HEK293 (cell line): Measurements from ENCODE around the gene CNST.

Experiments used
- CTCF ChIA-PET: fragments of 350-600 bp; formaldehyde crosslinking; extraction: SDS; loops from one replicate; lab custom pipeline; 2021; ENCODE audit warnings: antibody characterized with exemption; lab: Yijun Ruan, JAX
- POLR2A ChIA-PET: fragments of 300-600 bp; formaldehyde crosslinking; extraction: SDS; loops from one replicate; lab custom pipeline; 2020; ENCODE audit warnings: antibody characterized with exemption, inconsistent platforms; lab: Yijun Ruan, JAX
- H3K27ac ChIP-seq: fragments of 200-500 bp; sonication (Bioruptor generic); 2 replicates; pipeline ENCODE4 v1.5.1; 2014; ENCODE audit warnings: low read depth, low read length, control low read depth, inconsistent platforms; ENCODE audit errors: extremely low read depth
- H3K36me3 ChIP-seq, 2 experiments: fragments of 200-500 bp in 1 of 2; sonication (Bioruptor generic) in 1 of 2; 1 replicate in 1 of 2; 2 replicates in 1 of 2; pipeline ENCODE4 v1.5.1; 2014 to 2017; ENCODE audit warnings: inconsistent platforms in 2 of 2, low read length in 2 of 2; ENCODE audit not compliant: control insufficient read depth in 2 of 2, insufficient read depth in 1 of 2
- H3K4me1 ChIP-seq: fragments of 200-500 bp; sonication (Bioruptor generic); 2 replicates; pipeline ENCODE4 v1.5.1; 2014; ENCODE audit warnings: mild to moderate bottlenecking, low read length, inconsistent platforms; ENCODE audit not compliant: control insufficient read depth, insufficient read depth
- H3K4me3 ChIP-seq: 2 replicates; pipeline ENCODE4 v1.5.1; 2011; ENCODE audit warnings: low read depth, mild to moderate bottlenecking, control low read depth, low read length, moderate library complexity
- H3K9me3 ChIP-seq: fragments of 200-500 bp; sonication (Bioruptor generic); 2 replicates; pipeline ENCODE4 v1.5.1; 2014; ENCODE audit warnings: low read depth, low read length, inconsistent platforms; ENCODE audit not compliant: control insufficient read depth, insufficient read depth
- GLI2 ChIP-seq: fragments of 450-650 bp; formaldehyde crosslinking; IDR thresholded peaks from 2 replicates; pipeline ENCODE4; 2017; ENCODE audit warnings: missing biosample characterization, missing genetic modification characterization, low read depth, borderline replicate concordance
- KLF10 ChIP-seq: fragments of 450-650 bp; IDR thresholded peaks from 2 replicates; pipeline ENCODE4 v1.5.1; 2018; ENCODE audit warnings: missing biosample characterization, mild to moderate bottlenecking, missing genetic modification characterization
- KLF9 ChIP-seq: fragments of 450-650 bp; formaldehyde crosslinking; IDR thresholded peaks from 2 replicates; pipeline ENCODE4 v1.5.1; 2016; ENCODE audit warnings: missing biosample characterization, missing genetic modification characterization, low read depth
- SCRT1 ChIP-seq: fragments of 450-650 bp; formaldehyde crosslinking; IDR thresholded peaks from 2 replicates; pipeline ENCODE4 v1.5.1; 2016; ENCODE audit warnings: missing biosample characterization, missing genetic modification characterization, borderline replicate concordance
- WT1 ChIP-seq: fragments of 450-650 bp; formaldehyde crosslinking; IDR thresholded peaks from 2 replicates; pipeline ENCODE4 v1.5.1; 2016; ENCODE audit warnings: missing biosample characterization, missing genetic modification characterization
- ZBTB7A ChIP-seq: fragments of 450-650 bp; formaldehyde crosslinking; IDR thresholded peaks from 2 replicates; pipeline ENCODE4 v1.5.1; 2016; ENCODE audit warnings: low read depth, missing biosample characterization, missing genetic modification characterization
- ZIC2 ChIP-seq: fragments of 450-650 bp; formaldehyde crosslinking; IDR thresholded peaks from 2 replicates; pipeline ENCODE4 v1.5.1; 2016; ENCODE audit warnings: missing biosample characterization, missing genetic modification characterization
- ZNF2 ChIP-seq: fragments of 450-650 bp; formaldehyde crosslinking; IDR thresholded peaks from 2 replicates; pipeline ENCODE4 v1.5.1; 2016; ENCODE audit warnings: missing biosample characterization, missing genetic modification characterization
- ZNF335 ChIP-seq: fragments of 450-650 bp; formaldehyde crosslinking; conservative IDR thresholded peaks from 2 replicates; pipeline ENCODE4 v1.5.1; 2016; ENCODE audit warnings: missing biosample characterization, missing genetic modification characterization
- ZNF473 ChIP-seq: fragments of 450-650 bp; formaldehyde crosslinking; IDR thresholded peaks from 2 replicates; pipeline ENCODE4 v1.5.1; 2017; ENCODE audit warnings: missing biosample characterization, missing genetic modification characterization
- ZNF548 ChIP-seq: fragments of 450-650 bp; formaldehyde crosslinking; IDR thresholded peaks from 2 replicates; pipeline ENCODE4 v1.5.1; 2016; ENCODE audit warnings: missing biosample characterization, missing genetic modification characterization
- ZNF549 ChIP-seq: fragments of 450-650 bp; IDR thresholded peaks from 2 replicates; pipeline ENCODE4 v1.5.1; 2018; ENCODE audit warnings: missing biosample characterization, missing genetic modification characterization, mild to moderate bottlenecking, inconsistent platforms, moderate library complexity
- ZNF621 ChIP-seq: fragments of 450-650 bp; formaldehyde crosslinking; IDR thresholded peaks from 2 replicates; pipeline ENCODE4 v1.5.1; 2017; ENCODE audit warnings: missing biosample characterization, missing genetic modification characterization
- ZNF629 ChIP-seq: fragments of 450-650 bp; formaldehyde crosslinking; IDR thresholded peaks from 2 replicates; pipeline ENCODE4 v1.5.1; 2017; ENCODE audit warnings: missing biosample characterization, missing genetic modification characterization
- ZNF658 ChIP-seq: fragments of 450-650 bp; formaldehyde crosslinking; IDR thresholded peaks from 2 replicates; pipeline ENCODE4; 2016; ENCODE audit warnings: missing biosample characterization, missing genetic modification characterization
- TF ChIP-seq, protein P1 (sequence below): fragments of 450-650 bp; formaldehyde crosslinking; IDR thresholded peaks from 2 replicates; pipeline ENCODE4 v1.5.1; 2016; ENCODE audit warnings: missing biosample characterization, missing genetic modification characterization
- TF ChIP-seq, protein P2 (sequence below): fragments of 450-650 bp; formaldehyde crosslinking; IDR thresholded peaks from 2 replicates; pipeline ENCODE4 v1.5.0; 2017; ENCODE audit warnings: missing biosample characterization, missing genetic modification characterization, borderline replicate concordance
- TF ChIP-seq, protein P3 (sequence below): IDR thresholded peaks from 2 replicates; pipeline ENCODE4 v1.6.1; 2011; ENCODE audit warnings: mild to moderate bottlenecking, low read depth, low read length, borderline replicate concordance
- TF ChIP-seq, protein P4 (sequence below): fragments of 450-650 bp; formaldehyde crosslinking; IDR thresholded peaks from 2 replicates; pipeline ENCODE4; 2016; ENCODE audit warnings: missing biosample characterization, missing genetic modification characterization
- TF ChIP-seq, protein P5 (sequence below): fragments of 450-650 bp; formaldehyde crosslinking; IDR thresholded peaks from 2 replicates; pipeline ENCODE4 v1.5.1; 2017; ENCODE audit warnings: missing biosample characterization, missing genetic modification characterization
- TF ChIP-seq, protein P6 (sequence below): fragments of 450-650 bp; IDR thresholded peaks from 2 replicates; pipeline ENCODE4 v1.5.1; 2018; ENCODE audit warnings: missing biosample characterization, mild to moderate bottlenecking, missing genetic modification characterization
- TF ChIP-seq, protein P7 (sequence below): fragments of 450-650 bp; formaldehyde crosslinking; IDR thresholded peaks from 2 replicates; pipeline ENCODE4 v1.5.1; 2016; ENCODE audit warnings: missing biosample characterization, missing genetic modification characterization
- TF ChIP-seq, protein P8 (sequence below): fragments of 450-650 bp; formaldehyde crosslinking; IDR thresholded peaks from 2 replicates; pipeline ENCODE4 v1.5.1; 2016; ENCODE audit warnings: missing biosample characterization, missing genetic modification characterization
- TF ChIP-seq, protein P9 (sequence below): fragments of 450-650 bp; formaldehyde crosslinking; IDR thresholded peaks from 2 replicates; pipeline ENCODE4 v1.5.1; 2016; ENCODE audit warnings: missing biosample characterization, missing genetic modification characterization

The CNST gene

DNA sequence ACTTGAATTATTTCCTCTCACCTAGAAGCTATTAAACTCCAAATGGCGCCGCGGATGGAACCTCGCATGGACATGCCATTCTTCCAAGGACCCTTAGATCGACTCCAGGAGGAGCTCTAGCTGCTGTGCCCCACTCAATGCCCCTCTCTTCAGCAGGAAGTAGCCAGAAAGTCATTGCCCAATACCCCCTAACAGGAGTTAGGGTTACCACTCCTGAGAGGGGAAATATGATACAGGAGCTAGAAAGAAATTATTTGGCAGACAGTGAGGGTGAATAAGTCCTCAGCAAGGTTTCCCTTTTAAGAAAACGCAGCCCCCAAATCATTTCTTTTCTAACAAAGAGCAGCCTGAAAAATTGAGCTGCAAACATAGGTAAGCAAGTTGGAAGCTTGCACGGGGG lies 28.8 kb upstream of the CNST start:
- CTCF ChIA-PET: no interaction called here
- POLR2A ChIA-PET: no interaction called here
- no peak overlapping the region for H3K4me3 ChIP-seq

DNA sequence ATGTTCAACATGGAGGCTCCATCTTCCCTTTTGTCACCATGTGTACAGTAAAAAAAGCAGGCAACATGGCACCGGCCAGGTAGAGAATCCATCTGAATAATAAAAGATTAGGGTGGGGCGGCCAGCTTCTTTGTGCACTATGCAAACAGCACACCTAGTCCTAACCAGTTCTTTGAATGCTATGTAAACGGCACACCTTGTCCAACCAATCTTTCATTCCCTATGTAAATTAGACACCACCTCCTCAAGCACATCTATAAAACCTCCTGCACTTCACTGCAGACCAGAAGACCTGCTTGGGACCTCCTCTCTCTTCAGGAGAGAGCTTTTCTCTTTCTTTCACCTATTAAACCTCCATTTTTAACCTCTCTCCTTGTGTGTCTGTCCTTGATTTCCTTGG lies 28.4 kb upstream of the CNST start:
- CTCF ChIA-PET: no interaction called here
- H3K36me3 ChIP-seq: peaks cover 0 to 15% of the 10 kb centered on the region in 2 experiments; a peak in 1 of 3 replicates
- POLR2A ChIA-PET: no interaction called here
- H3K9me3 ChIP-seq: no peaks in the 10 kb centered on the region
- no peak overlapping the region for H3K27ac ChIP-seq
- H3K4me1 ChIP-seq: no peaks in the 10 kb centered on the region
- no peak overlapping the region for H3K4me3 ChIP-seq
- no peak for TF ChIP-seq ZNF335 (tag by site-specific recombination)
- TF ChIP-seq, protein P1, sequence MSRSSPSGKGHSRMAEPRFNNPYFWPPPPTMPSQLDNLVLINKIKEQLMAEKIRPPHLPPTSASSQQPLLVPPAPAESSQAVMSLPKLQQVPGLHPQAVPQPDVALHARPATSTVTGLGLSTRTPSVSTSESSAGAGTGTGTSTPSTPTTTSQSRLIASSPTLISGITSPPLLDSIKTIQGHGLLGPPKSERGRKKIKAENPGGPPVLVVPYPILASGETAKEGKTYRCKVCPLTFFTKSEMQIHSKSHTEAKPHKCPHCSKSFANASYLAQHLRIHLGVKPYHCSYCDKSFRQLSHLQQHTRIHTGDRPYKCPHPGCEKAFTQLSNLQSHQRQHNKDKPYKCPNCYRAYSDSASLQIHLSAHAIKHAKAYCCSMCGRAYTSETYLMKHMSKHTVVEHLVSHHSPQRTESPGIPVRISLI (tag by site-specific recombination): no peak
- no peak for TF ChIP-seq ZNF658 (tag by site-specific recombination)
- no peak for TF ChIP-seq ZBTB7A
- TF ChIP-seq ZIC2: no peak
- TF ChIP-seq SCRT1 (tag by site-specific recombination): no peak
- TF ChIP-seq ZNF549: no peak
- TF ChIP-seq GLI2: no peak
- TF ChIP-seq, protein P2, sequence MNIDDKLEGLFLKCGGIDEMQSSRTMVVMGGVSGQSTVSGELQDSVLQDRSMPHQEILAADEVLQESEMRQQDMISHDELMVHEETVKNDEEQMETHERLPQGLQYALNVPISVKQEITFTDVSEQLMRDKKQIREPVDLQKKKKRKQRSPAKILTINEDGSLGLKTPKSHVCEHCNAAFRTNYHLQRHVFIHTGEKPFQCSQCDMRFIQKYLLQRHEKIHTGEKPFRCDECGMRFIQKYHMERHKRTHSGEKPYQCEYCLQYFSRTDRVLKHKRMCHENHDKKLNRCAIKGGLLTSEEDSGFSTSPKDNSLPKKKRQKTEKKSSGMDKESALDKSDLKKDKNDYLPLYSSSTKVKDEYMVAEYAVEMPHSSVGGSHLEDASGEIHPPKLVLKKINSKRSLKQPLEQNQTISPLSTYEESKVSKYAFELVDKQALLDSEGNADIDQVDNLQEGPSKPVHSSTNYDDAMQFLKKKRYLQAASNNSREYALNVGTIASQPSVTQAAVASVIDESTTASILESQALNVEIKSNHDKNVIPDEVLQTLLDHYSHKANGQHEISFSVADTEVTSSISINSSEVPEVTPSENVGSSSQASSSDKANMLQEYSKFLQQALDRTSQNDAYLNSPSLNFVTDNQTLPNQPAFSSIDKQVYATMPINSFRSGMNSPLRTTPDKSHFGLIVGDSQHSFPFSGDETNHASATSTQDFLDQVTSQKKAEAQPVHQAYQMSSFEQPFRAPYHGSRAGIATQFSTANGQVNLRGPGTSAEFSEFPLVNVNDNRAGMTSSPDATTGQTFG (tag by site-specific recombination): no peak

More for the DNA sequence above, 28.8 kb upstream of the CNST start:
- Histone ChIP-seq H3K4me1 (no peaks in the 10 kb centered on the region), H3K36me3 (peaks cover 0 to 14% of the 10 kb centered on the region in 2 experiments; a peak in 1 of 3 replicates), H3K27ac (no peak overlapping the region), H3K9me3 (no peaks in the 10 kb centered on the region)
- no peak for TF ChIP-seq ZNF621 (tag by site-specific recombination)
- TF ChIP-seq ZNF629 (tag by site-specific recombination): no peak
- TF ChIP-seq WT1: no peak
- no peak for TF ChIP-seq KLF10
- TF ChIP-seq ZNF2 (tag by site-specific recombination): no peak
- TF ChIP-seq, protein P3, sequence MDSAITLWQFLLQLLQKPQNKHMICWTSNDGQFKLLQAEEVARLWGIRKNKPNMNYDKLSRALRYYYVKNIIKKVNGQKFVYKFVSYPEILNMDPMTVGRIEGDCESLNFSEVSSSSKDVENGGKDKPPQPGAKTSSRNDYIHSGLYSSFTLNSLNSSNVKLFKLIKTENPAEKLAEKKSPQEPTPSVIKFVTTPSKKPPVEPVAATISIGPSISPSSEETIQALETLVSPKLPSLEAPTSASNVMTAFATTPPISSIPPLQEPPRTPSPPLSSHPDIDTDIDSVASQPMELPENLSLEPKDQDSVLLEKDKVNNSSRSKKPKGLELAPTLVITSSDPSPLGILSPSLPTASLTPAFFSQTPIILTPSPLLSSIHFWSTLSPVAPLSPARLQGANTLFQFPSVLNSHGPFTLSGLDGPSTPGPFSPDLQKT: no peak
- no peak for TF ChIP-seq ZNF658 (tag by site-specific recombination)
- TF ChIP-seq, protein P4, sequence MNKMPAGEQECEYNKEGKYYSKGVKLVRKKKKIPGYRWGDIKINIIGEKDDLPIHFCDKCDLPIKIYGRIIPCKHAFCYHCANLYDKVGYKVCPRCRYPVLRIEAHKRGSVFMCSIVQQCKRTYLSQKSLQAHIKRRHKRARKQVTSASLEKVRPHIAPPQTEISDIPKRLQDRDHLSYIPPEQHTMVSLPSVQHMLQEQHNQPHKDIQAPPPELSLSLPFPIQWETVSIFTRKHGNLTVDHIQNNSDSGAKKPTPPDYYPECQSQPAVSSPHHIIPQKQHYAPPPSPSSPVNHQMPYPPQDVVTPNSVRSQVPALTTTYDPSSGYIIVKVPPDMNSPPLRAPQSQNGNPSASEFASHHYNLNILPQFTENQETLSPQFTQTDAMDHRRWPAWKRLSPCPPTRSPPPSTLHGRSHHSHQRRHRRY (tag by site-specific recombination): no peak
- TF ChIP-seq, protein P5, sequence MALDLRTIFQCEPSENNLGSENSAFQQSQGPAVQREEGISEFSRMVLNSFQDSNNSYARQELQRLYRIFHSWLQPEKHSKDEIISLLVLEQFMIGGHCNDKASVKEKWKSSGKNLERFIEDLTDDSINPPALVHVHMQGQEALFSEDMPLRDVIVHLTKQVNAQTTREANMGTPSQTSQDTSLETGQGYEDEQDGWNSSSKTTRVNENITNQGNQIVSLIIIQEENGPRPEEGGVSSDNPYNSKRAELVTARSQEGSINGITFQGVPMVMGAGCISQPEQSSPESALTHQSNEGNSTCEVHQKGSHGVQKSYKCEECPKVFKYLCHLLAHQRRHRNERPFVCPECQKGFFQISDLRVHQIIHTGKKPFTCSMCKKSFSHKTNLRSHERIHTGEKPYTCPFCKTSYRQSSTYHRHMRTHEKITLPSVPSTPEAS (tag by site-specific recombination): no peak
- no peak for TF ChIP-seq ZNF473 (tag by site-specific recombination)
- TF ChIP-seq, protein P6, sequence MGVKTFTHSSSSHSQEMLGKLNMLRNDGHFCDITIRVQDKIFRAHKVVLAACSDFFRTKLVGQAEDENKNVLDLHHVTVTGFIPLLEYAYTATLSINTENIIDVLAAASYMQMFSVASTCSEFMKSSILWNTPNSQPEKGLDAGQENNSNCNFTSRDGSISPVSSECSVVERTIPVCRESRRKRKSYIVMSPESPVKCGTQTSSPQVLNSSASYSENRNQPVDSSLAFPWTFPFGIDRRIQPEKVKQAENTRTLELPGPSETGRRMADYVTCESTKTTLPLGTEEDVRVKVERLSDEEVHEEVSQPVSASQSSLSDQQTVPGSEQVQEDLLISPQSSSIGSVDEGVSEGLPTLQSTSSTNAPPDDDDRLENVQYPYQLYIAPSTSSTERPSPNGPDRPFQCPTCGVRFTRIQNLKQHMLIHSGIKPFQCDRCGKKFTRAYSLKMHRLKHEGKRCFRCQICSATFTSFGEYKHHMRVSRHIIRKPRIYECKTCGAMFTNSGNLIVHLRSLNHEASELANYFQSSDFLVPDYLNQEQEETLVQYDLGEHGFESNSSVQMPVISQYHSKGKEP: no peak
- no peak for TF ChIP-seq GLI2
- TF ChIP-seq, protein P7, sequence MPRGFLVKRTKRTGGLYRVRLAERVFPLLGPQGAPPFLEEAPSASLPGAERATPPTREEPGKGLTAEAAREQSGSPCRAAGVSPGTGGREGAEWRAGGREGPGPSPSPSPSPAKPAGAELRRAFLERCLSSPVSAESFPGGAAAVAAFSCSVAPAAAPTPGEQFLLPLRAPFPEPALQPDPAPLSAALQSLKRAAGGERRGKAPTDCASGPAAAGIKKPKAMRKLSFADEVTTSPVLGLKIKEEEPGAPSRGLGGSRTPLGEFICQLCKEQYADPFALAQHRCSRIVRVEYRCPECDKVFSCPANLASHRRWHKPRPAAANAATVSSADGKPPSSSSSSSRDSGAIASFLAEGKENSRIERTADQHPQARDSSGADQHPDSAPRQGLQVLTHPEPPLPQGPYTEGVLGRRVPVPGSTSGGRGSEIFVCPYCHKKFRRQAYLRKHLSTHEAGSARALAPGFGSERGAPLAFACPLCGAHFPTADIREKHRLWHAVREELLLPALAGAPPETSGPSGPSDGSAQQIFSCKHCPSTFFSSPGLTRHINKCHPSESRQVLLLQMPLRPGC: no peak
- no peak for TF ChIP-seq ZNF548
- TF ChIP-seq, protein P8, sequence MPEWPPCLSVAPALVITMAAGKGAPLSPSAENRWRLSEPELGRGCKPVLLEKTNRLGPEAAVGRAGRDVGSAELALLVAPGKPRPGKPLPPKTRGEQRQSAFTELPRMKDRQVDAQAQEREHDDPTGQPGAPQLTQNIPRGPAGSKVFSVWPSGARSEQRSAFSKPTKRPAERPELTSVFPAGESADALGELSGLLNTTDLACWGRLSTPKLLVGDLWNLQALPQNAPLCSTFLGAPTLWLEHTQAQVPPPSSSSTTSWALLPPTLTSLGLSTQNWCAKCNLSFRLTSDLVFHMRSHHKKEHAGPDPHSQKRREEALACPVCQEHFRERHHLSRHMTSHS (tag by site-specific recombination): no peak
- TF ChIP-seq, protein P9, sequence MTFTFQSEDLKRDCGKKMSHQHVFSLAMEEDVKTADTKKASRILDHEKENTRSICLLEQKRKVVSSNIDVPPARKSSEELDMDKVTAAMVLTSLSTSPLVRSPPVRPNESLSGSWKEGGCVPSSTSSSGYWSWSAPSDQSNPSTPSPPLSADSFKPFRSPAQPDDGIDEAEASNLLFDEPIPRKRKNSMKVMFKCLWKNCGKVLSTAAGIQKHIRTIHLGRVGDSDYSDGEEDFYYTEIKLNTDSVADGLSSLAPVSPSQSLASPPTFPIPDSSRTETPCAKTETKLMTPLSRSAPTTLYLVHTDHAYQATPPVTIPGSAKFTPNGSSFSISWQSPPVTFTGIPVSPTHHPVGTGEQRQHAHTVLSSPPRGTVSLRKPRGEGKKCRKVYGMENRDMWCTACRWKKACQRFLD (tag by site-specific recombination): no peak
- TF ChIP-seq KLF9 (tag by site-specific recombination): no peak
